Lower leg skin (tissue), 3 donors: Measurements from ENCODE around the gene ACTR3.

Source experiments
- CTCF ChIP-seq, 3 donors: fragments of 450-650 bp; IDR thresholded peaks; one replicate each; pipeline ENCODE4 v1.5.1; 2016; ENCODE audit warnings: antibody characterized with exemption in 3 of 3, mild to moderate bottlenecking in 3 of 3, moderate library complexity in 2 of 3
- POLR2A ChIP-seq, 2 donors: fragments of 450-650 bp; IDR thresholded peaks; one replicate each; pipeline ENCODE4 v1.6.1; 2016 to 2017; ENCODE audit warnings: antibody characterized with exemption in 2 of 2, mild to moderate bottlenecking in 1 of 2, moderate library complexity in 1 of 2

DNA sequence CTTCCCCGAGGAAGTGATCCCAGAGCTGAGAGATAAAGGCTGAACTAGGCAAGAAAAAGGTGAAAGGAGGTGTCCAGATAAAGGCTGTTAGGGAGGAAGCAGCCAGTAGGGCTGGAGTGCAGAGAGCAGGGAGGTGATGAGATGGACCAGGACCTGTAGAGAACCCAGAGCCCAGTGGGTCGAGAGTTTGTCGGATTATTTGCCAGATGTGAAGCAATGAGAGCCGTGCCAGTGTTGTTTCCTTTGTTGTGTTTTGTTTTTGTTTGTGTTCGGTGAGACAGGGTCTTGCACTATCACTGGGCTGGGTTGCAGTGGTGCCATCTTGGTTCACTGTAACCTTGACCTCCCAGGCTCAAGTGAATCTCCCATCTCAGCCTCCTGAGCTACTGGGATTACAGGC, 111.3 kb downstream of the ACTR3 start:
- TF ChIP-seq CTCF (IDR thresholded peaks at IDR 0.05) (no peak), POLR2A (IDR thresholded peaks at IDR 0.05) (no peak)
